ENCODE data around the gene HLA-DOA.

Gene HLA-DOA

GRCh38 chr6:33017018-33017417 is 7.6 kb upstream of the HLA-DOA start:
- no peak for DNase-seq (ENCODE audit: low read depth in 2 of 2)

DNA sequence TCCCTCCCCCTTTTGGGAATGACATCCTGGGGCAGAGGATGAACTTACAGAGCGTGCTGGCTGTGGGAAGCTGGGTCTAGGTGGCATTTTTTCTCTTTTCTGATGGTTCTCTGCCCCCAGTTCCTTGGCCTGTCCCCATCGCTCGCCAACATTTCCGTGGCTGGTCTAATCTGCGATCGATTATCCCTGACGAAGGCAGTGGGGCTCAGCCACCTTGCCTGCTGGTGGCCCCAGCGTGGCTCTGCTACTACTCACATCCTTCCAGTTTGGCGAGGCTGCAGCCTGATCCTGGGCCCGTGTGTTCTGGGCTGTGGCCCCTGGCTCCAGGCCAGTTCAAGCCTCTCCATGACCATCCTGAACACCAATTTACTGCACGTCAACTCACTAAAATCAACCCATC is 6.4 kb upstream of the HLA-DOA start:
- no peak for DNase-seq (ENCODE audit: low read depth in 2 of 2)

DNA sequence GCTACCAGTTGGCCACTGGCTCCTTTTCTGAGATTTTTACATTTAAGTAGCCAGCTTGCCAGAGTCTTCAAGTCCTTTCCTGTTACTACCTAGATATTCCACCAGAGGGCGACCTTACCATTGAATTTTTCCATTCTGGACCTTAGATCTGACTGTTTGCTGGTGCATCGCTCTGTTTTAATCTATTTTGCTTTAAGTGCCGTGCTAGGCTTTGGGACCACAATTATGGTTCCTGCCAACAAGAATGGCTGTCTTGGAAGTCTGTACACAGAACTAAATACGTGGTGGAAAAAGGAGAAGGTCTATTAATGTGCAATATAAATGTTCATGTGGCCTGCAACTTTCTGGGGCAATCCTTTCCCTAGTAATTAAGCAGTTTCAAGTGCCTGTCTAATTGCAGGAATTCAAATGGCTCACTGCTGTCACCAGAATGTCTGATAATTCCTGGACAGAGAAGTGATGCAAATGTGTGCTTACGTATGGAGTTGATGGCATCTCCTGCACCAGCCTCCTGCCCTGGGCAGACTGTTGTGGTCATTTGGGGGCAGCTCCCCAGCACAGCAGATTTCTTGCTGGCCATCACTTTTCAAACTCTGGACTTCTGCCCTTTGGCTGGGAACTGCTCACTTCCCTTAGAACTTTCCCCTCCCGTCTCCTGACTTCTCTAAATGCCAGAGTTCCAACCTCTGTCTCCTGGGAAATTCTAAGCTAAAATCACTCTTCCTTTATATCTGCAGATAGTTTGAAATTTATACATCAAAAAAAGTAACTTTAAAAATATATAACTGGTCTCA is 5.6 kb upstream of the HLA-DOA start:
- peak; percentile 3 to 29 for DNase-seq (ENCODE audit: low read depth in 2 of 2)

GRCh38 chr6:33013608-33014007 is 4.2 kb upstream of the HLA-DOA start:
- no peak for DNase-seq (ENCODE audit: low read depth in 2 of 2)

GRCh38 chr6:33010356-33010755 is 965 bp upstream of the HLA-DOA start:
- no peak for DNase-seq (ENCODE audit: low read depth in 2 of 2)

DNA sequence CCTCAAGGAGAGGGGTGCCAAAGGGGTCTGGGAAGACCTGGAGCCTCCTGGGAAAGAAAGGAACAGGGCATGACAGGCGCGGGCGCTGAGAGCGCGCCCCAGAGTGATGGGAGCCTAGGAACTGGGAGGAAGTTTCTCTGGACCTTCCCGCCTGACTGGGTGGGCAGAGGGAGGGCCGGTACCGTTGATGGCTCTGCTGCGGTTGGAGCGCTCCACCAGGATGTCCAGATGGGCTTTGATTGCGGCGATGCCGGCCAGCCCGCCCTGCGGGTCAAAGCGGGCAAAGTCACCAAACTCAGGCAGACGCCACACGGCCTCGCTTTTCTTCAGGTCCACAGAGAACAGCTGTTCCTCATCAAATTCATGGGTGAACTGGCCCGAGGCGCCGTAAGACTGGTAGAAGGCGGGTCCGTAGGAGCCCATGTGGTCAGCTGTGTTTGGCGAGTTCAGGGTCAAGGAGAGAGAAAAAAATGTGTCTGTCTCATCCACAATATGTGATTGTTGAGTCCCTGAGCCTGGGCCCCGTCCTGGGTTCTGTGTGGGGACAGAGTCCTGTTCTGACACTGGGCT is 1.5 kb downstream of the HLA-DOA start:
- no peak for DNase-seq (ENCODE audit: low read depth in 2 of 2)

DNA sequence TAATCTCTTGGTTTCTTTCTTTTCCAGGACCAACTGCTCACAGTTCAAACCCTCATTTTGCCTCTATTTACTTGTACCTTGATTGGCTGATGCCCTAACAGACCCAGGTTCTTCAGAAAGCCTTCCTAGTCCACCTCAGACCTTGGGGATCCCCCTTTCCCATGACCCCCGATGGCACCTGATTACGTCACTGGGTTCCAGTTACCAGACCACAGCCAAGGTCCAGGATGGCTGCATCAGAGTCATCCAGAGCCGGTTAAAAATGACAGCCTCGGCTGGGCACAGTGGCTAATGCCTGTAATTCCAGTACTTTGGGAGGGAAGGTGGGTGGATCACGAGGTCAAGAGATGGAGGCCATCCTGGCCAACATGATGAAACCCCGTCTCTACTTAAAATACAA is 4.5 kb downstream of the HLA-DOA start:
- no peak for DNase-seq (ENCODE audit: low read depth in 2 of 2)

GRCh38 chr6:33001685-33002084 is 7.7 kb downstream of the HLA-DOA start:
- DNase-seq (ENCODE audit: low read depth in 2 of 2) = no peak

- DNase-seq (ENCODE audit: low read depth in 2 of 2) = no peak
These were observed 9.3 kb downstream of the HLA-DOA start for GRCh38 chr6:33000055-33000454.

DNA sequence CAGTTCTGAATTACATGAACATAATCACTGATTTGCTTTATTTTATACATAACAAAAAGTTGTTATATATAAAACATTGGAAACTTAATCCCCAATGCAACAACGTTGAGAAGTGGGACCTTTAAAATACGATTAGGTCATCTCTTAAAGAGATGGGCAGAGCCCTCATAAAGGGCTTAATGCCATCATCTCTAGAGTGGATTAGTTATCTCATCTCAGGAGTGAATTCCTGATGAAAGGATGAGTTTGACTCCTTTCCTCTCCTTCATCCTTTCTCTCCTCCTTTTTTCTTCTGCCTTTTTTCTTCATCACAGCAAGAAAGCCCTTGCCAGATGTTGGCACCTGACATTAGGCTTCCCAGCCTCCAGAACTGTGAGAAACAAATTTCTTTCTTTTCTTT is 13.9 kb downstream of the HLA-DOA start:
- no peak for DNase-seq (ENCODE audit: low read depth in 2 of 2)

- no peak for DNase-seq (ENCODE audit: low read depth in 2 of 2)
These were observed 15.9 kb downstream of the HLA-DOA start for GRCh38 chr6:32993363-32993973.

DNA sequence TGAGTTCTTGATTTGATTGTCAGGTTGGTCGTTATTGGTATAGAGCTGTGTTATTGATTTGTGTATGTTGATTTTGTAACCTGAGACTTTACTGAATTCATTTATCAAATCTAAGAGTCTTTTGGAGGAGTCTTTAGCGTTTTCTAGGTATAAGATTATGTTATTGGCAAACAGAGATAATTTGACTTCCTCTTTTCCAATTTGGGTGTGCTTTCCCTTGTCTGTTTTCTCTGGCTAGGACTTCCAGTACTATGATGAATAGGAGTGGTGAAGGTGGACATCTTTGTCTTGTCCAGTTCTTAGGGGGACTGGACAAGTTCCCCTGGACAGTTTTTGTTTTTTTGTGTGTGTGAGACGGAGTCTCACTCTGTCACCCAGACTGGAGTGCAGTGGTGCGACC is 17.4 kb downstream of the HLA-DOA start:
- DNase-seq (ENCODE audit: low read depth in 2 of 2) = no peak

- no peak for DNase-seq (ENCODE audit: low read depth in 2 of 2)
These were observed 20.0 kb downstream of the HLA-DOA start for GRCh38 chr6:32989368-32989767.

DNA sequence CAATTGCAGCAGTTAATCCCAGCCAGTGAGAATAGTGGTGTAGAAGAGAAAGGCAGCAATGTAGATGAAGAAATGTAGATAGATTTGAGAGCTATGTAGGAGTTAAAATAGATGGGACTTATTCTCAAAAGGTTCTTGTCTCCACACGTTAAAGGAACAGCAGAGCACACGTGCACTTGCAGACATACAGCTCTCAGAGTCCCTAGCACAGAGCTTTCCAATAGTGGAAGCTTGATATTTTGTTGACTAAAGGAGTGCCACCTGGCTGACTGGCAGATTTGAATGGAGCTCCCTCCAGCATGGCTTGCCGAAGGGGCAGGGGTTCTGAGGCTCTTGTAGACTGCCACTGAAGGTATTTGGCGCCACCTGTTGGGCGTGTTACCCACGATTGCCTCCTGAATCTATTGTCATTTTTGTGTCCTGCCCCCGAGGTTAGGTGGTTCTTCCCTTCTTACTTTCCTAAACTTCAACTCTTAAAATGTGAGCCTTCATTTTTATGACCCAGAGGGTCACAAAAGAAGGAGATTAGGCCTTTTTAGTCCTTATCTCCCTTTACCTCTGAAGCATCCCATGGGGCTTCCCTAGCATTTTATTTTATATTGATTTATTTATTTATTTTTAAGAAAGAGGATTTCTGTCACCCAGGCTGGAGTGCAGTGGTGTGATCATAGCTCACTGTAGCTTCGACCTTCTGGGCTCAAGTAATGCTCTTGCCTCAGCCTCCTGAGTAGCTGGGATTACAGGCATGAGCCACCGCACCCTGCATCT is 24.6 kb downstream of the HLA-DOA start:
- DNase-seq (ENCODE audit: low read depth in 2 of 2) = peak; percentile 78 to 86

DNA sequence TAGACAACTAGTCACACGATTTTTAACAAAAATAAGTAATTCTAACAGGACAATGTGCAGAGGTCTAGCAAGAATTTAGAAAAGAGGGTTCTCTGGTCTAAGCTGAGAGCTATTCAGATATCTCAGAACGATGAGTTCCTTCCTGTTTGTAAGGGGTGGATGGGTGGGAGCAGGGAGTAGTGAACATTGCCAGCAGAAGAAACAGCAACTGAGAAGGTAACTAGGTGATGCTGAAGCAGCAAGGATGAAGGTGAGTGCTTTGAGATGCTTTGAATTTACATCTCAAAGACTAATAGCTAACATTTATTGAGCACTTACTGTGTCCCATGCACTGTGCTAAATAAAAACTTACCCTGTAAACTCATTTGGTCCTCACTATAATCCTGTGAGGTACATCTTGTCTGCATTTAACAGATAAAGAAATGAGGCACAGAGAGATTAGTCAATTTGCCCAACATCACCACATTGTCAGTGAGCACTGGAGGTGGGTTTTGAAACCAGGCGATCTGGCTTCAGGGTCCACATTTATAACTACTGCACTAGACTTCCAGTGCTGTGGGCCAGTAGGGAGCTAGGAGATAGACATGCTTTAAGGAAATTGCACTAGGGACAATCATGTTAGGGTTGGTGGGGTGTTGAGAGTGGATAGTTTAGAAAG is 25.3 kb downstream of the HLA-DOA start:
- no peak for DNase-seq (ENCODE audit: low read depth in 2 of 2)

DNA sequence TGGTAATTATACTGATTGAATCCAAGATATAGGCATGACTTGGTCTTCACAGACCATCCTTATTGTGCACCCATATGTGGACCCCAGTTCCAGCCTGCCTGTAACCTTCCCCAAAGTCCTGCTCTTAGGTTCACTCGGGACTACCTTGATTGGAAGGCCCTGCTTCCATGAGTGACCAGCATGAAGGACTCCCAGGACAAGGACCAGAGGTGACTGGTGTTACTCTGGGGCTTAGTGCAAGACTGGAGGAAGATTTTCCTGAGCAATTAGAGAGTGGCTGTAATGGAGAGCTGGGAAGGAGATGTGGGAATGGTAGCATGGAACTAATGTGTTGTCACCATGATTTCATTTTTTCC is 25.9 kb downstream of the HLA-DOA start:
- DNase-seq (ENCODE audit: low read depth in 2 of 2) = no peak

DNA sequence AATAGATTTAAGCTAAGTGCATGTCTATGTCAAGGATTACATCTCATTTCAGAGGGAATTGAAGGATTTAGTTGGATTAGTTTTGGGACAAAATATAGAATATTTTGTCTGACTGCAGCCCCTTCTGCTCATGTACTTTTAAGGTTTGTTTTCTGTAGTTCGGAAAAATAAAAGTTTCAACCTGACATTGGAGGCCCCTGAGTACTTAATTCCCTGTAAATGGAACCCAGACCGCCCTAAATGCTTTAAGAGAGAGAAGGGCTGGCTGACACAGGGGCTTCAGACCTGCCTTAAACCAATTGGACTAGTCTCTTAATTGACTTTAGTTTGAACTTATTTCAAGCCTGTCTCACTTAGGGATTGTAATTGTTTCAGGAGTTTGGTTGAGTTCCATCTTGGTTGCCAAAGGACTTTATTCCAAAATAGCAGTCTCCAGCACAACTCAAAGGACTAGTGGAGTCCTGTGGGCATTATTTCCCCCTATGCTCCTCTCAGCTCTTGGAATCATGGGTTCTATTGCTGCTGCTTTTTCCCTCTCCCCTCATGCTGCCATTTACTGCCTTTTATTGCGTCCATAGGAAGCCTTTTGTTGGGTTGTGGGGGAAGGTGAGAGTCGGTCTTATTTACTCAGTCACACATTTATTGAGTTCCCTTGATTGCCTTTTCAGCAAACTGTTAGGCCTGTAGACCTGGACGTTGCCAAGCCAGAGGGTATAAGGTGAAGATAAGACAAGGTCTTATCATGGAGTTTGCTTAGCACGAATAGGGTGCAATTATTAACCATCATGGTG is 26.5 kb downstream of the HLA-DOA start:
- no peak for DNase-seq (ENCODE audit: low read depth in 2 of 2)

- DNase-seq (ENCODE audit: low read depth in 2 of 2) = no peak
These were observed 27.2 kb downstream of the HLA-DOA start for GRCh38 chr6:32982084-32982701.

- DNase-seq (ENCODE audit: low read depth in 2 of 2) = no peak
These were observed 28.8 kb downstream of the HLA-DOA start for GRCh38 chr6:32980488-32981038.

DNA sequence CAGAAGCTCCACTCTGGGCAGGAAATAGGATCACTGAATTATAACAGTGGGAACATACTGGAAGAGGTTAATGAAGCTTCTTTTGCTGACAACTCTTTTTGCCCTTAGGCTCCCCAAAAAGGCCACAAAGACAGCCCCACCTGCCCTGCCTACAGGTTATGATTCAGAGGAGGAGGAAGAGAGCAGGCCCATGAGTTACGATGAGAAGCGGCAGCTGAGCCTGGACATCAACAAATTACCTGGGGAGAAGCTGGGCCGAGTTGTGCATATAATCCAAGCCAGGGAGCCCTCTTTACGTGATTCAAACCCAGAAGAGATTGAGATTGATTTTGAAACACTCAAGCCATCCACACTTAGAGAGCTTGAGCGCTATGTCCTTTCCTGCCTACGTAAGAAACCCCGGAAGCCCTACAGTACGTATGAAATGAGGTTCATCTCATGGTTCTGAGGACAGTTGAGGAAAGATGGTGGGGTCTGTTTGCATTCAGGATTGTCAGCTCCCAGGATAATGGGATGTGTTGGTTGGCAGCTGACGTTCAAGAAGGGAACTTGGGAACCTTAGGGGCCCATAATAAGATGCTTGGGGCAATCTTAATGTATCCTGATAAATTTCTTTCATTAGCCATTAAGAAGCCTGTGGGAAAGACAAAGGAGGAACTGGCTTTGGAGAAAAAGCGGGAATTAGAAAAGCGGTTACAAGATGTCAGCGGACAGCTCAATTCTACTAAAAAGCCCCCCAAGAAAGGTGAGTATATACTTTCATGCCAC is 29.5 kb downstream of the HLA-DOA start:
- DNase-seq (ENCODE audit: low read depth in 2 of 2) = no peak

All from stimulated activated CD8-positive, alpha-beta memory T cell treated with anti-CD3 and anti-CD28 coated beads, Interleukin-7, amount 100 ng/mL, for 4 hours (primary cell).